IMR-90 (cell line): ENCODE results near the gene SIGLEC9. TPM values are rescaled to one million over a fixed set of nuclear protein-coding genes. Genes with fewer than 3 reads are reported as not detected.

Experiments
- ATAC-seq: fragments of 200-7000 bp; cut with Tn5 transposase; 2 replicates; pipeline ENCODE4 v1.9.1; 2020; ENCODE audit warnings: low read depth, mild to moderate bottlenecking, moderate library complexity
- BruUV-seq: library from RNA; stranded (reverse); fragments of 400-500 nt; replicated peaks from 2 replicates; lab custom pipeline; 2021; lab: Mats Ljungman, UMichigan
- CTCF ChIA-PET: fragments of 300-600 bp; formaldehyde crosslinking; extraction: SDS; loops from one replicate; lab custom pipeline; 2021; ENCODE audit warnings: antibody characterized with exemption; lab: Yijun Ruan, JAX
- POLR2A ChIA-PET: fragments of 300-600 bp; sonication (Branson Sonifier 250); formaldehyde crosslinking; loops from one replicate; lab custom pipeline; 2022; ENCODE audit warnings: antibody characterized with exemption; ENCODE audit not compliant: unreplicated experiment; lab: Charles Lee
- DNase-seq: peaks from one replicate; pipeline ENCODE4 v3.0.0; 2013
- H2AFZ ChIP-seq: replicated peaks from 2 replicates; pipeline ENCODE3; 2013; ENCODE audit warnings: low read length, mild to moderate bottlenecking; ENCODE audit not compliant: poor library complexity
- H2AK5ac ChIP-seq: 2 replicates; pipeline ENCODE4 v1.6.1; 2013; ENCODE audit warnings: low read depth, low read length, inconsistent platforms
- H2AK9ac ChIP-seq: replicated peaks from 2 replicates; pipeline ENCODE3; 2013; ENCODE audit warnings: mild to moderate bottlenecking, low read depth, low read length, moderate library complexity; ENCODE audit not compliant: poor library complexity
- H2BK120ac ChIP-seq: 2 replicates; pipeline ENCODE4 v1.6.1; 2013; ENCODE audit warnings: low read depth, low read length, inconsistent platforms
- H2BK15ac ChIP-seq: 3 replicates; pipeline ENCODE4 v1.6.1; 2013; ENCODE audit warnings: low read depth, low read length, inconsistent platforms
- H2BK20ac ChIP-seq: 2 replicates; pipeline ENCODE4 v1.6.1; 2013; ENCODE audit warnings: low read depth, mild to moderate bottlenecking, inconsistent platforms, low read length, moderate library complexity
- H2BK5ac ChIP-seq: 2 replicates; pipeline ENCODE4 v1.6.1; 2013; ENCODE audit warnings: mild to moderate bottlenecking, low read depth, low read length, inconsistent platforms; ENCODE audit not compliant: poor library complexity, severe bottlenecking
- H3K14ac ChIP-seq: replicated peaks from 2 replicates; pipeline ENCODE4 v1.6.1; 2013; ENCODE audit warnings: low read depth, low read length, inconsistent platforms
- H3K18ac ChIP-seq: 2 replicates; pipeline ENCODE4 v1.6.1; 2013; ENCODE audit warnings: low read depth, low read length, control low read depth
- H3K23ac ChIP-seq: 2 replicates; pipeline ENCODE4 v1.6.1; 2013; ENCODE audit warnings: low read depth, low read length, inconsistent platforms
- H3K27ac ChIP-seq: 2 replicates; pipeline ENCODE4 v1.5.1; 2013; ENCODE audit warnings: mild to moderate bottlenecking, control low read depth, low read length; ENCODE audit not compliant: insufficient read depth
- H3K27me3 ChIP-seq: 2 replicates; pipeline ENCODE4 v1.6.1; 2013; ENCODE audit warnings: low read length; ENCODE audit not compliant: control insufficient read depth, insufficient read depth
- H3K36me3 ChIP-seq: 2 replicates; pipeline ENCODE4 v1.6.1; 2013; ENCODE audit warnings: low read length, mixed read lengths; ENCODE audit not compliant: control insufficient read depth, insufficient read depth
- H3K4ac ChIP-seq: 2 replicates; pipeline ENCODE4 v1.6.1; 2013; ENCODE audit warnings: low read depth, low read length, inconsistent platforms
- H3K4me1 ChIP-seq: 2 replicates; pipeline ENCODE4 v1.6.1; 2013; ENCODE audit warnings: low read length, mixed read lengths; ENCODE audit not compliant: control insufficient read depth, insufficient read depth
- H3K4me2 ChIP-seq: 2 replicates; pipeline ENCODE4 v1.6.1; 2013; ENCODE audit warnings: low read depth, mild to moderate bottlenecking, control low read depth, low read length, moderate library complexity
- H3K4me3 ChIP-seq: 2 replicates; pipeline ENCODE4 v1.5.1; 2013; ENCODE audit warnings: low read depth, mild to moderate bottlenecking, control low read depth, low read length, moderate library complexity; ENCODE audit not compliant: insufficient read depth
- H3K56ac ChIP-seq: 2 replicates; pipeline ENCODE4 v1.6.1; 2013; ENCODE audit warnings: low read length, inconsistent platforms; ENCODE audit not compliant: insufficient read depth; ENCODE audit errors: extremely low read depth
- H3K79me1 ChIP-seq, 2 experiments: 2 replicates each; pipeline ENCODE4 v1.6.1; 2013; ENCODE audit warnings: low read length in 2 of 2, inconsistent platforms in 1 of 2, low read depth in 1 of 2
- H3K9ac ChIP-seq: 2 replicates; pipeline ENCODE4 v1.6.1; 2013; ENCODE audit warnings: low read depth, low read length, control low read depth
- H3K9me1 ChIP-seq: 2 replicates; pipeline ENCODE4 v1.6.1; 2013; ENCODE audit warnings: low read length, inconsistent platforms; ENCODE audit not compliant: insufficient read depth
- H3K9me3 ChIP-seq: 2 replicates; pipeline ENCODE4 v1.6.1; 2013; ENCODE audit warnings: low read length; ENCODE audit not compliant: control insufficient read depth, insufficient read depth
- H4K20me1 ChIP-seq: 2 replicates; pipeline ENCODE4 v1.6.1; 2013; ENCODE audit warnings: low read length, inconsistent platforms; ENCODE audit not compliant: insufficient read depth
- H4K5ac ChIP-seq: 2 replicates; pipeline ENCODE4 v1.6.1; 2013; ENCODE audit warnings: mild to moderate bottlenecking, low read depth, low read length, control low read depth
- H4K8ac ChIP-seq, 2 experiments: 2 replicates each; pipeline ENCODE4 v1.6.1; 2013; ENCODE audit warnings: low read depth in 2 of 2, low read length in 2 of 2, control low read depth in 1 of 2, inconsistent platforms in 1 of 2
- H4K91ac ChIP-seq: 2 replicates; pipeline ENCODE4 v1.6.1; 2013; ENCODE audit warnings: low read depth, low read length, inconsistent platforms; ENCODE audit not compliant: insufficient read depth
- BHLHE40 ChIP-seq: fragments of 150-350 bp; IDR thresholded peaks from 2 replicates; pipeline ENCODE4 v1.6.1; 2016; ENCODE audit warnings: mild to moderate bottlenecking, low read depth, low read length
- CEBPB ChIP-seq: IDR thresholded peaks from 2 replicates; pipeline ENCODE4 v1.6.1; 2012; ENCODE audit warnings: low read depth, low read length, improper control_type of control experiment
- CHD1 ChIP-seq: IDR thresholded peaks from 2 replicates; pipeline ENCODE4 v1.6.1; 2012; ENCODE audit warnings: low read depth, low read length, improper control_type of control experiment
- FOS ChIP-seq: fragments of 150-350 bp; IDR thresholded peaks from 2 replicates; pipeline ENCODE4 v1.6.1; 2016; ENCODE audit warnings: low read depth, low read length
- MAFK ChIP-seq: IDR thresholded peaks from 2 replicates; pipeline ENCODE4 v1.6.1; 2012; ENCODE audit warnings: low read depth, low read length, improper control_type of control experiment
- MAZ ChIP-seq: IDR thresholded peaks from 2 replicates; pipeline ENCODE4 v1.6.1; 2012; ENCODE audit warnings: low read depth, mild to moderate bottlenecking, low read length, improper control_type of control experiment, moderate library complexity, borderline replicate concordance
- NFE2L2 ChIP-seq: fragments of 150-350 bp; IDR thresholded peaks from 2 replicates; pipeline ENCODE4 v1.6.1; 2016; ENCODE audit warnings: low read depth, mild to moderate bottlenecking, low read length
- POLR2A ChIP-seq: IDR thresholded peaks from 2 replicates; pipeline ENCODE4 v1.6.1; 2012; ENCODE audit warnings: mild to moderate bottlenecking, low read depth, low read length
- RAD21 ChIP-seq: IDR thresholded peaks from 2 replicates; pipeline ENCODE4 v1.6.1; 2012; ENCODE audit warnings: low read length, improper control_type of control experiment
- RCOR1 ChIP-seq: IDR thresholded peaks from 2 replicates; pipeline ENCODE4 v1.6.1; 2012; ENCODE audit warnings: mild to moderate bottlenecking, low read length, improper control_type of control experiment; ENCODE audit not compliant: insufficient replicate concordance
- RFX5 ChIP-seq: IDR thresholded peaks from 2 replicates; pipeline ENCODE4 v1.8.0; 2012; ENCODE audit warnings: low read depth, mild to moderate bottlenecking, low read length, moderate library complexity
- SMC3 ChIP-seq: fragments of 150-350 bp; IDR thresholded peaks from 2 replicates; pipeline ENCODE4 v1.6.1; 2016; ENCODE audit warnings: low read depth, mild to moderate bottlenecking, antibody characterized with exemption, low read length, moderate library complexity
- USF2 ChIP-seq: fragments of 150-350 bp; IDR thresholded peaks from 2 replicates; pipeline ENCODE4 v1.6.1; 2017; ENCODE audit warnings: mild to moderate bottlenecking, antibody characterized with exemption, low read length, low read depth
- WGBS, 2 experiments: methylation state at CpG; one replicate each; pipeline versions ENCODE4 v1.1.5 to v1.1.7; 2013; ENCODE audit warnings: missing lambda C conversion rate in 2 of 2; ENCODE audit not compliant: insufficient read length in 1 of 2; ENCODE audit errors: extremely low coverage in 2 of 2; 5-methylcytosine and 5-hydroxymethylcytosine counted together
- dilution Hi-C: fragments of 300-500 bp; cut with HindIII; formaldehyde crosslinking; loops from one replicate; pipeline ENCODE4 v1.14.3; 2018; ENCODE audit warnings: low sequenced_read_pairs; ENCODE audit not compliant: unreplicated experiment
- in situ Hi-C: fragments of 300-500 bp; cut with MboI; formaldehyde crosslinking; loops from 3 replicates; pipeline ENCODE4 v1.14.3; 2019; ENCODE audit warnings: low sequenced_read_pairs, inconsistent platforms, mixed read lengths
- intact Hi-C: fragments of 100-400 bp; cut with micrococcal nuclease; formaldehyde crosslinking; loops from 2 replicates; pipeline ENCODE4 v1.10.0; 2022
- polyA plus RNA-seq, 3 experiments: library from polyadenylated mRNA; depleted of rRNA; stranded (reverse); fragments of >200 nt; gene quantifications; 2 replicates each; pipeline ENCODE4 v1.2.3, GENCODE V29; 2012; ENCODE audit warnings: low replicate concordance in 1 of 3
- total RNA-seq: library from RNA; depleted of rRNA; stranded (reverse); fragments of >200 nt; gene quantifications from 2 replicates; pipeline ENCODE4 v1.2.3, GENCODE V29; 2012
- TF ChIP-seq, protein P1 (sequence below): conservative IDR thresholded peaks from 2 replicates; pipeline ENCODE4 v1.5.1; 2012; ENCODE audit warnings: mild to moderate bottlenecking, low read depth, low read length, improper control_type of control experiment
- TF ChIP-seq, protein P2 (sequence below): fragments of 150-350 bp; IDR thresholded peaks from 2 replicates; pipeline ENCODE4 v1.6.1; 2016; ENCODE audit warnings: low read depth, mild to moderate bottlenecking, low read length, moderate library complexity, borderline replicate concordance

Gene SIGLEC9
- total and polyA plus RNA-seq, 2 of the 4 experiments (the other 2 are of a cell fraction) = 0.03 TPM; not detected in 1

DNA sequence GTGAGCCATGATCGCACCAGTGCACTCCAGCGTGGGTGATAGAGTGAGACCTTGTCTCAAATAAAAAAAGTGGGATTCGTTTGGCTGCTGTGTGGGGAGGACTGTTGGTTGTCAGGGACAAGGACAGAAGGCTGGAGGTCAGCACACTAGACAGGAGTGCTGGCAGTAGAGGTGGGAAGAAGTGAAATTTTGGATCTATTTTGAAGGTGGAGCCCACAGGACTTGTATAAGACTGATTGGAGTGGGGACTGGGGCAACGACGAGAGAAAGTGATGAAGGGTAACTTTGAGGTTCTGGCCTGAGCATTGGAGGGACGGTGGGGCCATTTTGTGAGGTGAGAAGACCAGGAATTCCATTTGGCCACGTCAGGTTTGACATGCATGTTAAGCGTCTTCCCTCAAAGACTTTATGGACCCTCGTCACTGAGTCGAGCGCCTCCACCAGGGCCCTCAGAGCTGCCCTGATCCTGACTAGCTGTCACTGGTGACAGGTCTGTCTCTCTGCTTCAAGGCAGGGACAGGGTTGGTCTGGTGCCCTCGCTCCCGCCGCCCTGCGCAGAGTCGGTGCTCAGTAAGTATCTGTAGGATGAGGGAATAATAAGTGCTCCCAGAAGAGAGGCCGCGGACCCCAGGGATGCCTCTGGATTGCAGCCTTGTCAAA is 17.2 kb upstream of the SIGLEC9 start:
- no peak overlapping the region for H2BK120ac ChIP-seq
- CTCF ChIA-PET = no interaction called here
- peak overlapping the region; percentile 31; the same call in 1 of the 2 replicates for H4K91ac ChIP-seq
- H3K9ac ChIP-seq = peak overlapping the region; percentile 71
- peak overlapping the region; percentile 3 for H2BK5ac ChIP-seq
- DNase-seq (peak; percentile 20), ATAC-seq (peak; percentile 8; the same call in 1 of the 2 replicates)
- H4K8ac ChIP-seq = peak overlapping the region; percentile 40 to 90
- no TSS peak for BruUV-seq
- H2BK15ac ChIP-seq = no peak overlapping the region
- H3K18ac ChIP-seq = no peak overlapping the region
- H3K4me1 ChIP-seq = no peaks in the 10 kb centered on the region
- dilution Hi-C loops = no loop called here
- peak overlapping the region; percentile 61 for H2AK5ac ChIP-seq
- H4K5ac ChIP-seq = peak overlapping the region; percentile 14; the same call in 1 of the 2 replicates
- no peak overlapping the region for H2BK20ac ChIP-seq
- H3K4me3 ChIP-seq = peak overlapping the region; percentile 63
- no peak overlapping the region for H3K23ac ChIP-seq
- H3K9me3 ChIP-seq = no peaks in the 10 kb centered on the region
- H3K56ac ChIP-seq = no peak overlapping the region
- H3K14ac ChIP-seq = peak overlapping the region; percentile 57
- H3K9me1 ChIP-seq = peaks cover 9% of the 10 kb centered on the region; the same call in 1 of the 2 replicates
- H3K4ac ChIP-seq = peak overlapping the region; percentile 81
- no peaks in the 10 kb centered on the region; the same call in 1 of the 2 replicates for H3K27me3 ChIP-seq
- intact Hi-C loops = loop anchor here (2.0 to 10.0 kb wide), 4 partner anchors 61 to 485 kb away; partner anchors contain the start of gene CLEC11A
- 43% methylated on average over 6 of the region's 18 CpGs; no CpG with 5 or more reads in 1 of the 2 experiments for WGBS, 2 experiments
- peak overlapping the region; percentile 74 for H2AK9ac ChIP-seq
- peaks cover 10% of the 10 kb centered on the region for H3K36me3 ChIP-seq
- H2AFZ ChIP-seq = peak overlapping the region; percentile 98
- H3K27ac ChIP-seq = peak overlapping the region; percentile 59
- POLR2A ChIA-PET = no interaction called here
- in situ Hi-C loops = no loop called here
- no peaks in the 10 kb centered on the region; the same call in 1 of the 2 replicates for H4K20me1 ChIP-seq
- peaks cover 24 to 35% of the 10 kb centered on the region in 2 experiments for H3K79me1 ChIP-seq
- peak overlapping the region; percentile 87 for H3K4me2 ChIP-seq
- TF ChIP-seq NFE2L2 (no peak), RFX5 (no peak), CHD1 (no peak), BHLHE40 (no peak), USF2 (no peak), MAFK (no peak), RAD21 (no peak), SMC3 (no peak), MAZ (no peak), CEBPB (no peak), POLR2A (no peak), RCOR1 (no peak), FOS (no peak)
- TF ChIP-seq, protein P1, sequence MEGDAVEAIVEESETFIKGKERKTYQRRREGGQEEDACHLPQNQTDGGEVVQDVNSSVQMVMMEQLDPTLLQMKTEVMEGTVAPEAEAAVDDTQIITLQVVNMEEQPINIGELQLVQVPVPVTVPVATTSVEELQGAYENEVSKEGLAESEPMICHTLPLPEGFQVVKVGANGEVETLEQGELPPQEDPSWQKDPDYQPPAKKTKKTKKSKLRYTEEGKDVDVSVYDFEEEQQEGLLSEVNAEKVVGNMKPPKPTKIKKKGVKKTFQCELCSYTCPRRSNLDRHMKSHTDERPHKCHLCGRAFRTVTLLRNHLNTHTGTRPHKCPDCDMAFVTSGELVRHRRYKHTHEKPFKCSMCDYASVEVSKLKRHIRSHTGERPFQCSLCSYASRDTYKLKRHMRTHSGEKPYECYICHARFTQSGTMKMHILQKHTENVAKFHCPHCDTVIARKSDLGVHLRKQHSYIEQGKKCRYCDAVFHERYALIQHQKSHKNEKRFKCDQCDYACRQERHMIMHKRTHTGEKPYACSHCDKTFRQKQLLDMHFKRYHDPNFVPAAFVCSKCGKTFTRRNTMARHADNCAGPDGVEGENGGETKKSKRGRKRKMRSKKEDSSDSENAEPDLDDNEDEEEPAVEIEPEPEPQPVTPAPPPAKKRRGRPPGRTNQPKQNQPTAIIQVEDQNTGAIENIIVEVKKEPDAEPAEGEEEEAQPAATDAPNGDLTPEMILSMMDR = no peak
- TF ChIP-seq, protein P2, sequence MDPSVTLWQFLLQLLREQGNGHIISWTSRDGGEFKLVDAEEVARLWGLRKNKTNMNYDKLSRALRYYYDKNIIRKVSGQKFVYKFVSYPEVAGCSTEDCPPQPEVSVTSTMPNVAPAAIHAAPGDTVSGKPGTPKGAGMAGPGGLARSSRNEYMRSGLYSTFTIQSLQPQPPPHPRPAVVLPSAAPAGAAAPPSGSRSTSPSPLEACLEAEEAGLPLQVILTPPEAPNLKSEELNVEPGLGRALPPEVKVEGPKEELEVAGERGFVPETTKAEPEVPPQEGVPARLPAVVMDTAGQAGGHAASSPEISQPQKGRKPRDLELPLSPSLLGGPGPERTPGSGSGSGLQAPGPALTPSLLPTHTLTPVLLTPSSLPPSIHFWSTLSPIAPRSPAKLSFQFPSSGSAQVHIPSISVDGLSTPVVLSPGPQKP = no peak
